Measurements from ENCODE around the gene C11orf98. TPM values are rescaled to one million over a fixed set of nuclear protein-coding genes. Genes with fewer than 3 reads are reported as not detected.
A peak's percentile ranks its signal among the peaks of the same experiment; 100 is the strongest.

C11orf98 gene
- total RNA-seq, 6 donors from 2014 or later = 16.8 to 42.0 (median 30.6) TPM

- Histone ChIP-seq H3K27ac (peak overlapping the region in 2 of 4 donors; percentile 3 to 17), H3K4me3 (peak overlapping the region in 3 of 4 donors; percentile 14 to 34 (median 22)), H3K36me3 (peaks cover 3 to 32% (median 28%) of the 10 kb centered on the region in 4 donors), H3K9me3 (no peaks in the 10 kb centered on the region), H3K4me1 (peaks cover 0 to 10% (median 4%) of the 10 kb centered on the region in 4 donors), H3K27me3 (peaks cover 0 to 10% (median 7%) of the 10 kb centered on the region in 4 donors)
- DNase-seq = peak in 1 of 2 donors; percentile 87
- WGBS, 2 donors = 44 to 74% methylated on average over 22 to 47 of the region's 74 CpGs
- no peak for TF ChIP-seq POLR2AphosphoS5 (IDR thresholded peaks at IDR 0.05)
- peak in 1 of 4 donors; percentile 11 for TF ChIP-seq POLR2A (IDR thresholded peaks at IDR 0.05)
- TF ChIP-seq CTCF (IDR thresholded peaks at IDR 0.05) = no peak
- ATAC-seq (ENCODE audit: low FRiP score in 2 of 2) = peak in 1 of 2 donors; percentile 60
These were observed 22.7 kb upstream of the C11orf98 start for GRCh38 chr11:62687508-62688396.

- no peak overlapping the region for H3K27ac ChIP-seq
- DNase-seq = no peak
- H3K4me1 ChIP-seq = peaks cover 15 to 34% (median 22%) of the 10 kb centered on the region in 4 donors
- no peak for TF ChIP-seq EP300 (IDR thresholded peaks at IDR 0.05)
- no peak for TF ChIP-seq POLR2AphosphoS5 (IDR thresholded peaks at IDR 0.05)
- no peak for TF ChIP-seq POLR2A (IDR thresholded peaks at IDR 0.05)
- no peak for TF ChIP-seq CTCF (IDR thresholded peaks at IDR 0.05)
- peaks cover 0 to 3% (median 1%) of the 10 kb centered on the region in 4 donors for H3K27me3 ChIP-seq
- H3K9me3 ChIP-seq = no peaks in the 10 kb centered on the region
- H3K36me3 ChIP-seq = peaks cover 0 to 4% (median under 1%) of the 10 kb centered on the region in 4 donors
- no peak overlapping the region for H3K4me3 ChIP-seq
- WGBS, 2 donors = 88 to 93% methylated on average over 7 of the region's 7 CpGs
- ATAC-seq (ENCODE audit: low FRiP score in 2 of 2) = no peak
These were observed 17.5 kb upstream of the C11orf98 start for GRCh38 chr11:62682518-62682917.

- peak in 1 of 2 donors; percentile 53 for DNase-seq
- Histone ChIP-seq H3K4me3 (no peak overlapping the region), H3K4me1 (peaks cover 15 to 43% (median 24%) of the 10 kb centered on the region in 4 donors), H3K27ac (peak overlapping the region in 2 of 4 donors; percentile 25 to 48), H3K9me3 (no peaks in the 10 kb centered on the region), H3K27me3 (no peaks in the 10 kb centered on the region), H3K36me3 (peaks cover 0 to 21% (median 12%) of the 10 kb centered on the region in 4 donors)
- ATAC-seq (ENCODE audit: low FRiP score in 2 of 2) = peak; percentile 81 to 82
- 32 to 44% methylated on average over 2 to 4 of the region's 4 CpGs for WGBS, 2 donors
- TF ChIP-seq CTCF (IDR thresholded peaks at IDR 0.05) = peak; percentile 38 to 60 (median 46)
- TF ChIP-seq EP300 (IDR thresholded peaks at IDR 0.05) = no peak
These were observed 15.8 kb upstream of the C11orf98 start for GRCh38 chr11:62680825-62681240.

GRCh38 chr11:62678770-62679696 lies 14.0 kb upstream of the C11orf98 start, which contains the start of gene UBXN1:
UBXN1 (minus strand) TSS chr11:62679073; CDS start chr11:62678923, 150 bp downstream.
- no peaks in the 10 kb centered on the region for H3K9me3 ChIP-seq
- ATAC-seq (ENCODE audit: low FRiP score in 2 of 2) (peak; percentile 93 to 96), DNase-seq (peak; percentile 89 to 92)
- TF ChIP-seq POLR2AphosphoS5 (IDR thresholded peaks at IDR 0.05) (peak; percentile 94 to 97), CTCF (IDR thresholded peaks at IDR 0.05) (peak in 1 of 6 experiments; percentile 12), POLR2A (IDR thresholded peaks at IDR 0.05) (peak in 3 of 4 donors; percentile 56 to 85 (median 57)), EP300 (IDR thresholded peaks at IDR 0.05) (peak in 2 of 4 donors; percentile 12 to 64)
- no peaks in the 10 kb centered on the region for H3K27me3 ChIP-seq
- H3K4me3 ChIP-seq = peak within 1 kb of the TSS; percentile 79 to 95 (median 88)
- peaks cover 15 to 43% (median 24%) of the 10 kb centered on the region in 4 donors for H3K4me1 ChIP-seq
- 8 to 21% methylated on average over 19 to 52 of the region's 55 CpGs for WGBS, 2 donors
- peak within 1 kb of the TSS; percentile 88 to 96 (median 92) for H3K27ac ChIP-seq
- peaks cover 2 to 35% (median 15%) of the 10 kb centered on the region in 4 donors for H3K36me3 ChIP-seq
